GF-D8 (cell line): ENCODE measurements around the gene MAPK8.

Source experiments
- DNase-seq: peaks from one replicate; lab custom pipeline; 2025; lab: John Stamatoyannopoulos, UW

MAPK8 gene

DNA sequence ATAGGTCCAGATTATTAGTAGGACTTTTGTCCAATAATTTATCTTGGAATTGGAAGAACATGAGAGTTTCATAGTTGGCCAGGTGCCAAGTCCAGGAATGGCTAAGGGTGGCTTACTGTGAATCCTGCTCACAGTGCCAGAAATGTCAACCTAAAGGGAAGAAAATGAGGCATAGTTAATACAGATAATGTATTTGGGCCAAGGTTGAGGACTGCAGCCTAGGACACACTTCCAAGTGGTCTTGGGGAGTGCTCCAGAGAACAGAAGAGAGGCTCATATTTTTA is 78.2 kb downstream of the MAPK8 start:
- DNase-seq: no peak

DNA sequence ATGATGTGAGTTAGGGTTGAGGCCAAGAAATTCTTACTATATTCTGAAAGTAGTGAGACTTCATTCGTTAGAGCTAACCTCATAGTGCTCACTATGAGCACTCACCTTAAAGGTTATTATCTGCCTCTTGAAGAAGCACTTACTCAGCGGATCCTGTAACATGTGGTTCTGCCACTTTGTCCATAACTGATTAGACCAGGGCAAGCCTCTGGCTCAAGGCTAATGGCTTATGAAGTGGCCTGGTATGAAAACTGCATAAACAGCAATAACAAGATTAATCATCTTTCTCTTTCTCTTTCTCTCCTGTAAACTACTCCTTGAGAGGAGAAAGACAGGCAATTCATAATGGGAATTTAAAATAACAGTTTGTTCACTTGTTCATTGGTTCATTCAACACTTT is 82.8 kb downstream of the MAPK8 start:
- DNase-seq: no peak

DNA sequence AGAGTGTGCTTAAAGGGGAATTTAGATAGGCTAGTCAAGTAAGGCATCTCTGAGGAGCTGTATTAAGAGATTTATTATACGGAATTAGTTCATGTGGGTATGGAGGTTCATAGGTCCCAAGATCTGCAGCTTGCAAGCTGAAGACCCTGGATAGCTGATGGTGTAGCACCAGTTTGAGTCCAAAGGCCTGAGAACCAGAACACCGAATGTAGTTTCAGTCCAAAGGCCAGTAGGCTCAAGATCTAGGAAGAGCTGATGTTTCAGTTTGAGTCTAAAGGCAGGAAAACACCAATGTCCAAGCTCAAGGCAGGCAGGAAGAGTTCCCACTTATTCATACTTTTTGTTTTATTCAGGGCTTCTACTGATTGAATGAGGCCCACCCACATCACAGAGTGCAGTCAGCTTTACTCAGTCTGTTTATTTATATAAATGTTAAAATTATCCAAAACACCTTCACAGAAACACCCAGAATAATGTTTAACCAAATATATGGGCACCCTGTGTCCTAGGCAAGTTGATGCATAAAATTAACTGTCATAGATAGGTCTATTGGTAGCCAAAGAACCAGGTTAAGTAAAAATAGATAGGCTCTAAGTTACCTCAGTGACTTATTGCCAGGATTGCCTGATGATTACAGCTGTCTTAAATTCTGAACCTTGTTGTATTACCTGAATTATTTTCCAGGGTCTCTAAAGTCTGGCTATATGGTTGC is 83.5 kb downstream of the MAPK8 start:
- no peak for DNase-seq

DNA sequence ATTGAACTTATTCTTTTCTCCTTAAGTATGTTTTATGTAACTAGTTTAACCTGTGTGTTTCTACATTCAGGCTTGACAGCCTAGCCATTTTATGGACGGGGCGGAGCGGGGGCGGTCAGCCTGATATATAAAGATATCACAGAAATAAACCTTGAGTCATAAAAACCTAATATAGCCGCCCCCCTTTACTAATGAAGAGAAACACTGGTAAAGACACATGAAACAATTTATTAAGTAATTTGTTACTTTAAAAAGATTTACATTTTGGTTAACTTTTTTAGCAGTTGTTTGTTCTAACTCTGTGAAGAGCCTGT is 84.0 kb downstream of the MAPK8 start:
- no peak for DNase-seq

DNA sequence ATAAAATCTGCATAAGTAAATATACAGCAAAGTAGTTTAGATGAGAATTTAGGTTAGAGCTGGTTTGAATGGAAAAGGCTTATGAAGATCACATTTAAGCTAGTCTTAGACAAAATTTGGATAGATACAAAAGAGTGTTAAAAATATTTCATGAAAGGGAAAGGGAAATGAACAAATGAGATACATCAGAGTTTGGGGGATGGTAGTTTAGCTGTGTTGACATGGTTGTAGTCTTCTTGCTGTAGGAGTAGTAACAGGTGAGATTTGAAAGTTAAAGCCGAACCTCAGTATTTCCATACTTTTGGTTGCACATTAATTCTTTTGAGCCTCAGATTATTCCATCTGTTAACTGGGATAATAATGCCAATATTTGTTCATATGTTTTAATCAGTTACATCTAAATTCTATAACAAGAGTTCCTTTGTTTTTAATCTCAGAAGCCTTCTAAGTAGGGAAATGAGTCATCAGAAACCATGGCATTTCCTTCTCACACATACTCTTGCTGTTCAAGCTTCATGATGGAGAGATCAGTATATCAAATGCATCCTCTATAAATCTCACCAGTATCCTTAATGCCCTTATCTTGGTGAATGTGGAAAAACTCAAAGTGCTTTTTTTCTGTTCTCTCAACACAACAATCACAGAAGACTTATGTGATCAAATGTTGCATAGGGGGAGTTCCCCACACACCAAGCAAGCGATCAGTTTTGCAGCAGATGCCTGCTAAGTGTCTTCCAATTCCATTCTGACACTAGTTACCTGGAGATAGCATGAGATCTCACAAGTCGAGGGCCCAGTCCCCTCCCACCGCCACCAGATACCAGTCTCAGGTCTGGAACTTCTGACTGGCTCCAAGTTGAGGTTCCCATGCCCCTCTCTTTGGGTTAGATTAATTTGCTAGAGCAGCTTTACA is 84.7 kb downstream of the MAPK8 start:
- no peak for DNase-seq

DNA sequence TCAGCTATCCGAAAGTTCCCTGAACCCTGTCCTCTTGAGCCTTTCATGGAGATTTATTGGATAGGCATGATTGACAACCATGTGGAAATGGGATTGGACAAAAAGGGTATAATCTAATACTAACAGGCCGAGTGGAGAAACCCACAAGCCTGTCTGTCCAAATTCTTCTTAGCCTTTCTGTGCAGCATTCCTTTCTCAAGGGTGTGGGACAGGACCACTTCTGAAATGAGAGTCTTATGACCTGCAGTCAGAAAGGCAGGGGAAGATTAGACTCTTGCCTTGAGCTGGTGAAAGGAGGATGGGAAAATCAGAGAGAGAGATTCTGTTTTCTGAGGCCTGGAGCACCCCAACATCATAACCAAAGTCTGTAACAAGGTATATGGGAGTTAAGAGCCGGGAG is 85.5 kb downstream of the MAPK8 start:
- no peak for DNase-seq

DNA sequence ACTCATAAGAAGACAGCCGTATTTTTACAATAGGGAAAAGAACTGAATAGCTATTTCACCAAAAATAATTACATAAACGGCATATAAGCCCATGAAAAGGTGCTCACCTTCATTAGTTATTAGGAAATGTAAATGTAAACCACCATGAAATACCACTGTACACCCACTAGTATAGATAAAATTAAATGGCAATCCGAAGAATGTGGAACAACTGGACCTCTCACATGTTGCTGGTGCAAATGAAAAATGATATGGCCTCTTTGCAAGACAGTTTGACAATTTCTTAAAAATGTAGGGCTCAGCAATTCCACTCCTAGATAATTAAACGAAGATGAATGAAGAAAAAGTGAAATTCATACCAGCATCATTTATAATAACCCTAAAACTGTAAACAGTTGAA is 91.8 kb downstream of the MAPK8 start:
- DNase-seq: no peak

DNA sequence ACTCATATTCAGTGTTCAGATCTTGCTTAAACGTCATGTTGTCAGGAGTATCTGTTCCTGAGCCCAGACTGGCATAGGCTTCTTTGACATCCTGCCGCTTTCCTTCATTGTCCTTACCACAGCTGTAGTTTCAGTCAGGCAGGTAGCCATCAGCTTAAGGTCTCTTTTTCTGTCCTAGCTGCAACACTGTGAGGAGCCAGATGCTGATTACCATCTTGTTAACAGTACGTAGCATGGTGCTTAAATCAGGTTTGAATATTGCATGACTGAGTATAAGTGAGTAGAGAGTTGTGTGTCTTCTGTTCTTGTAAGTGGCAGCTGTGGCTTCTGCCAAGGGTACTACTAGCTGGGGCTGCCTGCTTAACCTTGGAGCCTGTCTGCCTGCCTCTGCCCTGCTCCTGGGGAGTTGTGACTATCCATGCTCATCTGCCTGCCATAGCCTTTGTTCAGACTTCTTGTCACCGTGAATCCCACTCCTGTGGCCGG is 92.6 kb downstream of the MAPK8 start:
- no peak for DNase-seq

DNA sequence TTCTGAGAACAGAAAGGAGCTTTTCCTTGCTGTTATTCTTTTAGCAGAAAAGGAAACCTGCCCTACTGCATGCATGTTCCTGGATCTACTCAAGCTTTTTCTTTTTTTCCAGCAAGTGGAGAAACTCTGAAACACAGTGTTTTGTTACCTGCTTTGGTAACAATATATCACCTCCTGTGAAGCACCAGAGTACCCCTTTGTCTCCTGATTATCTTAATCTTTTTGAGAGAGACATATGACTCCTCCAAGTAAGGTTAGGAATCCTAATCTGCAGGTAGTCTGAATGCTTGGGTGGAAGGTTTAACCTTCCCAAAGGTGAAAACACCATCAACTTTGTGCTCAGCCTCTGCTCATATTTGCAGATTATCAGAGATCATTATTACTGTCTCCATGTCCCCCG is 93.1 kb downstream of the MAPK8 start:
- DNase-seq: no peak

DNA sequence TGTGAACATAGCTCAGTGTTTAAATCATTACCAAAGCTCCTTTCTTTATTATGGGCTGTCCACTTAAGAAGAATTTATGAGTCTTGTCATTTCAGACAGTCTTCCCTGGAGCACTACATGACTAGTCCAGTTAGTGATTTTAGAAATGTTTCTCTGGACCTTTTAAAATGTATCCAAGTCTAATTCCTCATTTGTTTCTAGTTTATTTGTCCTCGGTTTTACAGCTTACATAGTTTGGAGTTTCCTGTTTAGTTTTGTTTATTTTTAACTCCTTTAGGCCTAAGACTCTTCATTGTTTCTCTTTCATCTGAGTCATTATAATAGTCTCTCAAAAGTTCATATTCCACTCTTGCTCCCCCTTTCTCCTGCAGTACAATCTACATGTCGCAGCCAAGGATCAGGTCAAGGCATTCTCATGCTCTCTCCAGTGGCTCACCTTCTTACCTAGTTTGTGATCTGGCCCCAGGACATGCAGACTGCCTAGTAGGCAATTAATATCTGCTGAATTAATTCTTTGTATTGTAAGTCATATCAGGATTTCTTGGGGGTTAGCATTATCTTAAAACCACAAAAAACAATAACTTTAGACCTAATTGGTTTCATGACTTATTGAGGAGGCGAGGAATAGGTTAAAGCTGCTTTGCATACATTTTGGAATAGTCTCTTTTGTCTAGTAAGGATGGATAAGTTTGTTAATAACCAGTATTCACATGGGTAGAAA is 93.8 kb downstream of the MAPK8 start:
- DNase-seq: no peak

DNA sequence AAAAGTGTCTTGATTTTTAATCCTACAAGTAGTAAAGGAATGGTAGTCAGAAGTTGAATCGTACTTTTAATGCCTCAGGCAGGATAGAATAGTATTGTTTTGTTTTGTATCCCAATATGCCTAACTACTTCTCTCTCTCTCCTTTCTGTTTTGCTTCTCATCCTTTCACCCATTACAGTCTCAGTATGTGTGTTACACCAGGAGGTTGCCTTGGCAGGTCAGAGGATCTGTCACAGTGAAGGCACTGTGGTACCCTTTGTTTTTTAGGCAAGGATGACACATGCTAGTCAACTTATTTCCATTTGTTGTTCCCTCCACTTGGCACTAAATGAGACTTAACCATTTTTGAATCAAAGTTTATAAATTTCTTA is 94.4 kb downstream of the MAPK8 start:
- no peak for DNase-seq

DNA sequence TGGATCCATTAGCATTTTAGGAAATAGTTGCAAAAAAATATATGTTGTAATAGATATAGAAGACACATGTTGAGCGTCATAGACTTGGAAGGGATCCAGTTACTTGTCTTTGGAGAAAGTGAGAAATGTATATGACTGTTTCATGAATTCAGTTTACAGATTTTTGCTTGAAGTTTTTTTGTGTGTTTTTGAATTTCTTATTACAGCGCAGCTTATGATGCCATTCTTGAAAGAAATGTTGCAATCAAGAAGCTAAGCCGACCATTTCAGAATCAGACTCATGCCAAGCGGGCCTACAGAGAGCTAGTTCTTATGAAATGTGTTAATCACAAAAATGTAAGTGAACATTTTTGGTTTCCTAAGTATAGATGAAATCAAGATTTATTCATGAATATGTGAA is 98.2 kb downstream of the MAPK8 start:
- no peak for DNase-seq

DNA sequence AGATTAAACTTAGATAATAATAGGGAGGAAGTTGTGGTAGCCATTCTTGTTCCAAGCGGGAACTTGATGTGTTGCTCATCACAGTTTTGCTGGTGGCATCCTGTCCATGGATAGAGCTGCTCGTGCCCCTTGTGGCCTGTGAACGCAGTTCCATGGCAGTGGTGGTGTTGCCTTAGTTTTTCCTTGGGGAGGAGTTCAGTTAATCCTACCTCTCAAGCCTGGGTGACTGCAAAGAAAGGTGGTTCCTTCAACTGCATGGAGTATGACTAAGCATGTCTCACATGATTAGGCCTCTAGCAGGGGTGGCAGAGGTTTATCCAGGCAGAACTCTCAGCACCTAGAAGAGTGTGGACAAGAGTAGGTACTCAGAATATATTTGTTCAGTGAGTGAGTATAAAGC is 99.7 kb downstream of the MAPK8 start:
- peak; percentile 23 for DNase-seq

DNA sequence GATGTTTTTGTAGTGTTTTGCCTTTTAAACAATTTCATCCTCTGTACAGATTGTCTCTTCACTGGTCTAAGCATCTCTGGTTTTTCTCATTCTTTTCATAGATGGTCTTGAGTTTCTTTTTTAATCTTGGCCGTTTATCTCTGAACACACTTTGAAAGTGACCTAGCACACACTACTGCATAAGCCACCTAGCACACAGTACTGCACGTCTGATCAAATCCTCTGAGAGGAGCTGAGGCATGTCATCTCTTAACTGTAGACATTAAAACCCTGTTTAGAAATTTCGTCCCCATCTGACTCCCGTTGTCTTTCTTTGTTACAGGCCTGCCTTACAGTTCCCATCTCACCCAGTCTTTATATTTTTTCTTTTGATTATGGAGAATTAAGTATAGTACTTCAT is 100.2 kb downstream of the MAPK8 start:
- no peak for DNase-seq

DNA sequence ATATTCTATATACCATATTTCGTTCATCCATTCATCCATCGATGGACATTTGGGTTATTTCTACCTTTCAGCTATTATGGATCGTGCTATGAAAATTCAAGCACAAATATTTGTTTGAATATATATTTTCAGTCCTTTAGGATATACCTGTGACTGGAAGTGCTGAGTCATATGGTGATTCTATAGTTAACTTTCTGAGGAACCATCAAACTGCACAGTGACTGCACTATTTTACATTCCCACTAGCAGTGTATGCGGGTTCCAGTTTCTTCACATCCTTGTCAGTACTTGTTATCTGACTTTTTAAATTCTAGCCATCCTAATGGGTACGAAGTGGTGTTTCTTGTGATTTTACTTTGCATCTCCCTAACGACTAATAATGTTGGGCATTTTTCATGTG is 104.0 kb downstream of the MAPK8 start:
- no peak for DNase-seq

DNA sequence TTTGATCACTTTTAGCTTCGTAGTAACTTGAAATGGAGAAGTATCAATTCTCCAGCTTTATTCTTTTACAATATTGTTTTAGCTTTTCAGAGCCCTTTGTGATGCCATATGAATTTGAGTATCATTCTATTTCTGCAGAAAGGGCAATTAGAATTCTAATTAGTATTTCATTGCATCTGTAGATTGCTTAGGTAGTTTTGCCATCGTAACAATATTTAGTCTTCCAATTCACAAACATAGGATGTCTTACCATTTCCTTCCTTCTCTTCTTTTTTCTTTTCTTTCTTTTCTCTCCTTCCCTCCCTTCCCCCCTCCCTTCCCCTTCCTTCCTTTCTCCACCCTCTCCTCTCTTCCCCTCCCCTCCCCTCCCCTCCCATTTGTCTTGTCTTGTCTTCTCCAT is 105.0 kb downstream of the MAPK8 start:
- DNase-seq: no peak

DNA sequence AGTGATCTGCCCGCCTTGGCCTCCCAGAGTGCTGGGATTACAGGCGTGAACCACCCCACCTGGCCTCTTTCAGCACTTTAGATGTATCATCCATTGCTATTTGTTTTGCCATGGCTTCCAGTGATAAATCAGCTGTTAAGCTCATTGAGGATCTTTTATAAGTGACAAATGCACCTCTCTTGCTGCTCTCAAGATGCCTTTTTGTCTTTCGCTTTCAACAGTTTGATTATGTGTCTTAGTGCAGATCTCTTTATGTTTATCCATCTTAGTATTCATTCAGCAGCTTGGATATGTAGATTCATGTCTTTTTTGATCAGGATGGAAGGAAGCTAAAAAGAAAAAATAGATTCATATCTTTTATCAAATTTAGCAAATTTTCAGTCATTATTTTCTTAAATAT is 105.6 kb downstream of the MAPK8 start:
- DNase-seq: no peak

DNA sequence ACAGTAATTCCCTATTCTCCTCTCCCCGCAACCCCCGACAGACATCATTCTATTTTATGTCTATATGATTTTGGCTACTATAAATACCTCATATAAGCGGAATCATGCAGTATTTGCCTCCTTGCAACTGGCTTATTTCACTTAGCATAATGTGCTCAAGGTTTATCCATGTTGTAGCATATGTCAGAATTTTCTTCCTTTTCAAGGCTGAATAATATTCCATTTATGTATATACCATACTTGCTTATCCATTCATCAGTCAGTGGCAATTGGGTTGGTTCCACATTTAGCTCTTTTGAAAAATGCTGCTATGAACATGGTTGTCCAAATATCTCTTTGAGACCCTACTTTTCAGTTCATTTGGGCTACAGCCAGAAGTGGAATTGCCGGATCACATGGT is 106.5 kb downstream of the MAPK8 start:
- no peak for DNase-seq

DNA sequence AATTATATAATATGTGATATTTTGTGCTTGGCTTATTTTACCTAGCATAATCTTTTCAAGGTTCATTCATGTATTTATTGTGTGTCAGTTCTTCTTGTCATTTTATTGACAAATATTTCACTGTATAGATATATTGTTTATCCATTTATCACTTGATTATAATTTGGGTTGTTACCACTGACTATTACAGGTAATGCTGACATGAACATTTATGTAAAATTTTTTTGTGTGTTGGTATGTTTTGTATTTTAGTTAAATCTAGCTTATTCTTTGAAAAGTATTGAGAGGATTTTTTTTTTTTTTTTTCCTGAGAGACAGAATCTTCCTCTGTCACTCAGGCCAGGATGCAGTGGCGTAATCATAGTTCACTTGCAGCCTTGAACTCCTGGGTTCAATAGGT is 107.7 kb downstream of the MAPK8 start:
- DNase-seq: no peak

DNA sequence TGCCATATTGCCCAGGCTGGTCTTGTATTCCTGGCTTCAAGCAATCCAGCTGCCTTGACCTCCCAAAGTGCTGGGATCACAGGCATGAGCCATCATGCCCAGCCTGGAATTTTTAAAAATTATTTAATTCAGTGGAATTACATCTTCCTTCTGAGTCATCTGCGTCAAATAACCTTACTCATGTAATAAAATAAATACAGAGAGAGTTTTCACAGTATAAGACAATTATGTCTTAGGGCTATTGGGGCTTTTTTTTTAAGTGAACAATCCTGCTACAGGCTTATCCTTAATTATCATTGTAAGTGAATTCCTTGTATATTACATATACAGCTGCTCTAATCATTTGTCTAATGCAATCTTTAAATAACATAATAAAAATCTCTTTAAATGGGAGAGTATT is 108.3 kb downstream of the MAPK8 start:
- no peak for DNase-seq

DNA sequence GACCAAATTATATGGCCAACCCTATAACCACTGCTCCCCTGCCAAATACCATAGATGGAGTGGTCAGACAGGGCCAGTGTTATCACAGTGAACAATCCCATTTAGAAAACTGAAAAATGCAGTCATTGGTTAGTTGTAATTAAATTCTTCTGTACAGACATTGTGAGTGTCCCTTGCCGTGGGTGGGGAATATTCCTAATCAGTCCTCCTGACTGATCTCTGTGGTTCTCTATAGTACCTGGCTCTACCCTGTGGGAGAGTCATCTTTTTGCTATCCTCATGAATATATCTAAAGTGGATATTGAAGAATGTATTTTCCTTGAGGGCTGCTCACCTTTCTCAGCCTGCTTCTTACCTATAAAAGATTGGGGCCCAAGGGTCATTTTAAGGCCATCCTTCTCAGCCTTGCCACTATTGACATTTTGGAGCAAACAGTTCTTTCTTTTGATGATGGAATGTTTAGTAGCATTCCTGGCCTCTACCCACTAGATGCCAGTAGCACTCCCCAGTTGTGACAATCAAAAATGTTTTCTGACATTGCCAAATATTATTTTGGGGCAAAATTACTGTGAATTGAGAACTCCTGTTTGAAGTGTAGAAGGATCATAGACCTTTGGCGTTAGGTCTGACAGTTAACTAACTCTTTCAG is 110.2 kb downstream of the MAPK8 start:
- DNase-seq: no peak

DNA sequence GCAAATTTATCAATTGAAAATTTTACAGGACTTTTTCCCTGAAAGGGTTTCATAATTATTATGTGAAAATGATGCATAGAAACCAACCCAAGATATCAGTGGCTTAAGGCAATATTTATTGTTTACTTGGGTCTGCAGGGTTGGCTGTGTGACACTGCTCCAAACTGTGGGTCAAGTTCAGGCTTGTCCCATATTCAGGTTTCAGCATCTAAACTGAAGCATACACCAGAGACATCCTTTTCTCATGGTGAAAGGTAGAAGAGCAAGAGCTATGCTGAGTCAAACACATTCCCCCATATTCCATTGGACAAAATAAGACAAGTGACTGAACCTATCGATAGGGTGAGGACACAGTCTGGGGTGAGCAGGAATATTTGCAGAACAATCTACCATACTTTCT is 110.9 kb downstream of the MAPK8 start:
- DNase-seq: no peak
